ENCODE results near the gene CHCHD10.

The CHCHD10 gene

DNA sequence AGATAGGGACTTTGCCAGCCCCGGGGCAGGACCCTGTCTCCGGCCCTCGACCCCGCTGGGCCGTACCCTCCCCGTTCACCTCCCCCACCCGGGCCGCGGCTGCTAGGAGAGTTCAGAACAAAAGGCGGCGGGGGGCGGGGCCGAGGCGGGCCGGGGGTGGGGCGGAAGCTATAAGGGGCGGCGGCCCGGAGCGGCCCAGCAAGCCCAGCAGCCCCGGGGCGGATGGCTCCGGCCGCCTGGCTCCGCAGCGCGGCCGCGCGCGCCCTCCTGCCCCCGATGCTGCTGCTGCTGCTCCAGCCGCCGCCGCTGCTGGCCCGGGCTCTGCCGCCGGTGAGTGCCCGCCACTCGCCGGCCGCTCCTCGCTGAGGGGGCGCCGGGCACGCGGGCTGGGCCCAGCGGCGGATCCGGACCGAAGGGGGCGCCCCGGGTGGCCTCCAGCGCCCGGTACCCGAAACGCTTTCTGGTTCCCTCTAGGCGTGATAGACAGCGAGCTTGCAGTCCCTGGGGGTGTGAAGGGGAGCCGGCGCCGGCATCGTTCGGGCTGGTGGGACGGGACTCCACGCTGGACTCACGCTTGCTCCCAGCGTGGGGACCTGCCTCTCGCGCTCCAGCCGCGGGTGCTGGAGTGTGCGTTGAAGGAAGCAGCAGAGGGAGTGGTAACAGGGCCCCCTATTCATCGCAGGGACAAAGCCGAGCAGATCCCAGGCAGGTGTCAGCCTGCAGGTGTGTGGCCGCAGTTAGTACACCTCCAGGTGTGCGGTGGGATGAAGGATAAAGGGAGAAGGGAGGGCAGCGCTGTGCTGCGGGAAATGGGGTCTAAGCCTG, 5.1 kb upstream of the CHCHD10 start, which contains the start of gene MMP11:
Gene MMP11 (plus strand): TSS at position 201 of the 825 bp plus-strand sequence. CDS start 22 bp downstream, at position 223.
- no peak for DNase-seq (ENCODE audit: low read depth)

DNA sequence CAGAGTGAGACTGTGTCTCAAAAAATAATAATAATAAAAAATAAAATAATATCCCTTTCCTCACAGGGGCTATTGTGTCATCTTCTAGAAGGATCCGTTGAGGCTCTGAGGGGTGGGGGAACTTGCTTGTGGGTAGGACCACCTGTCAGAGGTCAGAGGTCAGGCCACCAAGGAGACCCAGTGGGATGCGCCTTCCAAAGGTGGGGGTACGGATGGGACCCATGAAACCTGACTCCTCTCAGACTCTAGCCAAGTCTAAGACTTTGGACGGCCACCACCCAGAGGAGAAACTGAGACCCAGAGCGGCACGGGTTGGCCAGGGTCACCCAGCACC, 4.5 kb upstream of the CHCHD10 start:
- DNase-seq (ENCODE audit: low read depth) = no peak

DNA sequence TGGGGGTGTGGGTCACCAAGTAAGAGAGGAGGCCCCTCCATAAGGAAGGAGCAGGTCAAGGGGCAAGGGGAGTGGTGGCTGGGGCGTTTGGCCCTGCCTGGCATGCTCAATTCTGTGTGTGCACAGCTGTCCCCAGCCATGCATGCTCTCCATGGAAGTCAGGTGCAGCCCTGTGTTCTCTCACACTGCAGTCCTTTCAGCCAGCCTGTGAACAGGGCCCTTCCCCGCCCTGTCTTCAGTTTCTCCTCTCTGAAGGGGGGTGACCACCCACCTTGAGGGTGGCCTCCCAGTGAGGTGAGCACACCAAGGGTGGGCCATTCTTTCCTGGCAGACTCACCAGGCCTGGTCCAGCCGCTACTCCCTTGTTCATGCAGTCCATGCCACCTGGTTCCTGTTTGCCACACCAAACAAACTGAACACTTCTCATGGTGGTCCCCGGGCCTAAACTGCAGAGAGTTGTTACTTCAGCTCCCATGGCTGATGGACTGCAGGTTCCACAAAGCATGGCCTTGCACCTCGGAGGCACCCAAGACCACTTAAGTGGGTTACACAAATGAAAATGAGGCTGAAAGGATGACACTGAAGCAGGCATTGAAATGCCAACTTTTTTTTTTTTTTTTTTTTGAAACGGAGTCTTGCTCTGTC, 1.7 kb upstream of the CHCHD10 start:
- DNase-seq (ENCODE audit: low read depth) = no peak

DNA sequence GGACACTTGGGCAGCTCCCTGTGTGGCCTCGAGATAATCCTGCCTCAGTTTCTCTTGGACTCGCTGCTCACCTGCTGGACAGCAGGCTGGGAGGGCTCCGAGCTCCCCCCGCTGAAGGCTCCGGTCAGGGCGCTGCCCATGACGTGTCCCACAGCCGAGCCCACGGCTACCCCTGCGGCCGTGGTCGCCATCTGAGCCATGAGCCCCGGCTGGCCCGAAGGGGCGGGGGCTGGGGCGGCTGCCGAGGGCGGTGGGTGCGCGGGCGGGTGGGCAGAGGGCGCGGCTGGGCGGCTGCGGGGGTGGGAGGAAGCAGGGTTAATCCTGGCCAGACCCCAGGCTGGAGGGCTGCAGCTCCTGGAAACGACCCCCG, 484 bp downstream of the CHCHD10 start:
- DNase-seq (ENCODE audit: low read depth) = no peak

DNA sequence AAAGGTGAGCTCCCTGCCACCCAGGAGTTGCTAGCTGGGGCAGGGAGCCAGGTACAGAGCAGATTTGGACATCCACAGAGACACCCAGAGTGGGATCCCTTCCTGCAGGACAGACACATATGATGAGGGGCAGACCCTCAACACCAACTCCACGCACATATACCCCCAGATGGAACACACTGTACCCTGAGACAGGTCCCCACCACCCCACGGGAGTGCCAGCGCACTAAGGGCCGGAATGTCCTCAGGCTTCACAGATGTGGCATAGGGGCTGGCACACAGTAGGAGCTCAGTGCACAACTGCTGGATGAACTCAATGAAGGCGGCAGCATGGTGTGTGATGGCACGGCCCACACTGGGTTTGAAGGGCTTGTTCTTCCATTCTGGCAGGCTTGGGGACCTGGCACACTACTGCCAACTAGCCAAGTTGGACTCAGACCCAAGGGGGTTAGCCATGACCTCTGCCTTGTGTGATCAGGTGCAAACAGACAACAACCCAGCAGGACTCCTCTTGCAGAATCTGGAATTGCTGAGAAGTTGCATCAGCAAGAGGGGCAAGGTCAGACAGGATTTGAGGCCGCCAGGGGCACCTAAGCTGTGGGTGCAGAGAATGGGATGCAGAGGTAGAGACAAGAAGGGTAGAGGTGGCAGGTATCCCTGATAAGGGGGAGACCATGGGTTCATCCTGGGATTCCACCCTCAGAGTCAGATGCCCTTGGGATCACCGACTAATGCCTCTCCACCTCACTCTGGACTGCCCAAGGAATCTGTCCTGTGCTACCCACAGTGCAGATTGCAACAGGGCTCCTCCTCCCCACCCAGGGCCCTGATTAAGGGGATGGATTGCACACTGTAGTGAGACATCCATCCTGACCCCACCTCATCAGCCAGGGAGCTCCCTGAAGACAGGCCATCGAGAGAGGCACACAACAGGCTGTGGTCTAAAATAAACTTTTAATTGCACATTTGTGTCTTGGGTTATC, 2.6 kb downstream of the CHCHD10 start:
- DNase-seq (ENCODE audit: low read depth) = no peak

DNA sequence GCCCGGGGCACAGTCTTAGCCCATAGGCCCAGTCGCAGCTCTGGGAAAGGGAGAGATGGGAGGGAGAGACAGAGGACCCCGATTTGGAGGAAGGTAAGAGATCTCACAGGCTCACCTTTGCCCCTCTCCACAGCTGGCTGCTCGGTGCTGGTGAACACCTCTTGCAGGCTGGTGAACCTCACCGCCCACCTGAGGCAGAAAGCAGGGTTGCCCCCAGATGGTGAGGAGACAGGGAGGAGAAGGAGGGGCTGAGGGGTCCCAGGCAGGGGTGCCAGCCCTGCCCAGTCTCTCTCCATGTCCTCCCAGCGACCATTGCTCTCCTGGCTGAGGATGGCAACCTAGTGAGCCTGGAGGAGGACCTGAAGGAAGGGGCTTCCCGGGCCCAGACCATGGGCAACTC, 3.8 kb downstream of the CHCHD10 start:
- DNase-seq (ENCODE audit: low read depth) = no peak

DNA sequence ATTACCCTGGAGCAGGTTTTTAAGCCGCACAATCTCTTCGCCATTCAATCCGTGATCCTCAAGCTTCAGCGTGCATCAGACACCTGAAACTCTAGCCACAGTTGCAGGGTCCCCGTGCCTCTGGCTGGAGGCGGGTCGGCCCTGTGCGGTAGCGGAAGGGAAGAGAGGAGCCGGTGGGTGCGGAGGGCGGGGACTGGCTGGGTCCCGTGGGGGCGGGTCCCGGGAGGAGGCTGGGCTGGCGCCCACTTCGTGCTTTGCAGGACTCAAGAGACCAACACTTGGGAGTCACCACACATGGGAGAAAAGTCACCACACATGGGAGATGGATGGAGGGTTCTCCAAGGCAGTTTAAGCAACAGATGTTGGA, 4.2 kb downstream of the CHCHD10 start:
- no peak for DNase-seq (ENCODE audit: low read depth)

DNA sequence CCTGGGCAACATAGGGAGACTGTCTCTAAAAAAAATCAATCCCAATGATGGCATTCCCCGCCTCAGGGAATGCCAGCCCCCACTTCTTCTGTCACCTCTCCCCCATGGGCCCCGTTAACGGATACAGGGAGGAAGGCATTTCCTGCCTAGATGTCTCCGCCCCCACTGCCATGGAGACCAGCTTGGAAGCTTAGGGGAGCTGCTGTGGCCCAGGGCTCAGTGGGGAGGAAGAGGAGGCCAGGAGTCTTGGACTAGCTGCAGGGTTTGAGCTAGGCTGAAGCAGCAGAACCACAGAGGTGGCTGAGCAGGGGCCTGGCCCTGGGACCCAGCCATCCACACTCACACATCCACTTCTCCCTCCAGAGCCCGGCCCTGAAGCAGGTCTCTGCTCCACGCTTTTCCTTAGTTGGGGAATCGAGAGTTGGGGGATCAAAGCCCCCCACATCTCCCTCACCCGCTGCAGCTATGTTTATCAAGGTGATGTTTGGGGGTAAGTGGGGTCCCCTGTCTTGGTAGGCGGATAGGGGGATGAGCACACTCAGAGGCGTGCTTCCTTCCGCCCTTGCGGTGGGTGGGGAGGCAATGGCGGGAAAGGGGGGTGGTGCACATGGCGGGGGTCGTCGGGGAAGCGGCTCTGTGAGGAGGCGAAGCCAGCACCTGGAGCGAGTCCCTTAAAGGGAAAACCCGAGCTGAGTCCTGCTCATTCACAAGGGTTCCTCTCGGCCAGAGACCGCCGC, 4.8 kb downstream of the CHCHD10 start, which contains the start of gene C22orf15:
Gene C22orf15 (plus strand): TSS at position 149 of the 737 bp plus-strand sequence. CDS start 317 bp downstream, at position 466.
- DNase-seq (ENCODE audit: low read depth) = no peak

DNA sequence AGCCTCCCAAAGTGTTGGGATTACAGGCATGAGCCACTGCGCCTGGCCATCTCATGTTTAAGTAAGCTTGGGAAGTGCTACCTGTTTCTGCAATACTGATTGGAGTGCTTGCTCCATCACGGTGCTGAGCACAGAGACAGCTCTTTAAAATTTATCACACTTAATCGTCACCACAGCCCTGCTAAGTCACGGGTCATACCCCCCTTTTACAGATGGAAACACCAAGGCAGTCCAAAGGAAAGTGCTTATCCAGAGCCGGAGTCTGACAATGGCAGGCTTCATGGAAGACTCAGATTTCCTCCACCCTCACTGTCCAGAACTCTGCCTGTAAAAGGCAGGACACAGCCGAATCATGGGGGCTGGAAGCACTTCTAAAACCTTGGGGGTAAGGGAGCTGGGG, 7.7 kb downstream of the CHCHD10 start:
- no peak for DNase-seq (ENCODE audit: low read depth)

DNA sequence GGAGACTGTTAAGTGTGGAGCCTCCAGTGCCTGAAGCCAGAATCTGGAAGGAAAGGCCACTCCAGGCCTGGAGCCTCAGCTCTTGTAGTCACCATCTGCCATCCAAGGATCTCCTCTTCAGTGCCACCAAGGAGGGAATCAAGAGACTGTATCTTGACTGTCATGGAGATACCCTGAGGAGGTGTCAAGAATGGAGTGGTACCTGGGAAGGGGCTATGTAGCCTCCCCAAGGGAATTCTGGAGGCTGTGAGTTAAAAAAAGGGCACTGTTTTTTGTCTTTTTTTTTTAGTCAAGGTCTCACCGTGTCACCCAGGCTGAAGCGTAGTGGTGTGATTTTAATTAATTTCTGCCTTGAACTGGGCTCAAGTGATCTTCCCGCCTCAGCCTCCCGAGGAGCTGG, 8.2 kb downstream of the CHCHD10 start:
- no peak for DNase-seq (ENCODE audit: low read depth)

DNA sequence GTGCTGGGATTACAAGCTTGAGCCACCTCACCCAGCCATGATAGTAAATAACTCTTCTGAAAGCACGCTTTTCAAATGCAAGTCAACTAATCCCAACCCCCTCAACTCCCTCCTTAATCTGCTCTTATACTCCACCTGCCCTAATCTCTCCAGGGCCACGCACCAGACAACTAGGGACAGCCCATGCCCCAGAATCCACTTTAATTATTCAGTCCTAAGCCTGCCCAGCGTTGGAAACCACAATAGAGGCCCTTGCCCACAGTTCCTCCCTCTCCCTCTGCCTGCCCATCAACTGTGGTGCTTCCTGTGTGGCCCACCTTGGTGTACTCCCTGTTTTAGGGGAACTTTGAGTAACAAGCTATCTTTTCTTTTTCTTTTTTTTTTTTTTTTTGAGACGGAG, 10.9 kb downstream of the CHCHD10 start:
- no peak for DNase-seq (ENCODE audit: low read depth)

DNA sequence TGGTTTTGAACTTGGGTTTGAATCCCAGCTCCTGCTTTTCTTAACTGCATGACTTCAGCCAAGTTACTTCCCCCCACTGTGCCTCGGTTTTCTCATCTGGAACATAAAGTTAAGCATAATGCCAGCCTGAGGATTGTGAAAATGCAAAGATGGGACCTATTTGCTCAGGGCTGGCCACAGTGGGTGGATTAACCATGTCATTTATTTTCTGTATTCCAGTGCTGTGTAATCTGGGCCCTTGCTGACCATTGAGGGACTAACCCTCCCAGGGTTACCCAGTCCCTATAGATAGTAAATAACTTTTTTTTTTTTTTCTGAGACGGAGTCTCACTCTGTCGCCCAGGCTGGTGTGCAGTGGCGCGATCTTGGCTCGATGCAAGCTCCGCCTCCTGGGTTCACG, 12.1 kb downstream of the CHCHD10 start:
- DNase-seq (ENCODE audit: low read depth) = no peak

DNA sequence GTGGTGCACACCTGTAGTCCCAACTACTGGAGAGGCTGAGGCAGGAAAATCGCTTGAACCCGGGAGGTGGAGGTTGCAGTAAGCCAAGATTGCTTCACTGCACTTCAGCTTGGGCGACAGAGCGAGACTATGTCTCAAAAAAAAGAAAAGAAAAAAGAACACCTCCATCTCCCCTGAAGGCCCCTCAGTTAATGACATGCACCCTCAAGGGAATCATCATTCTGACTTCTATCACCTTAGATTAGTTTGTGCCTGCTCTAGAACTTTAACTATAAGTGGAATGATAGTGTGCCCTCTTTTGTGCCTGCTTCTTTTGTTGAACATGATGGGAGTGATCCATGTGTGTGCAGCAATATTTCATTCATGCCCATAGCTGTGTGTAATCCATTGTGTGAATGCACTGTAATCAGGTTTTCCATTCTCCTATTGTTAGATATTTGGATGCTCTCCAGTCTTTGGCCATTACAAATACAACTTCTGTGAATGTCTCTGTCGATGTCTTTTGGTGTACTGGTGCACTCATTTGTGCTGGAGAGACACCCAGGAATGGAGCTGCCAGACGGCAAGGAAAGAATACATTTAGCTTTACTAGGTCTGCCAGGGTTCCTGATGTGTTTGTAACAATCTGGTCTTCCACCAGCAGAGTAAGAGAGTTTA, 12.7 kb downstream of the CHCHD10 start:
- no peak for DNase-seq (ENCODE audit: low read depth)

DNA sequence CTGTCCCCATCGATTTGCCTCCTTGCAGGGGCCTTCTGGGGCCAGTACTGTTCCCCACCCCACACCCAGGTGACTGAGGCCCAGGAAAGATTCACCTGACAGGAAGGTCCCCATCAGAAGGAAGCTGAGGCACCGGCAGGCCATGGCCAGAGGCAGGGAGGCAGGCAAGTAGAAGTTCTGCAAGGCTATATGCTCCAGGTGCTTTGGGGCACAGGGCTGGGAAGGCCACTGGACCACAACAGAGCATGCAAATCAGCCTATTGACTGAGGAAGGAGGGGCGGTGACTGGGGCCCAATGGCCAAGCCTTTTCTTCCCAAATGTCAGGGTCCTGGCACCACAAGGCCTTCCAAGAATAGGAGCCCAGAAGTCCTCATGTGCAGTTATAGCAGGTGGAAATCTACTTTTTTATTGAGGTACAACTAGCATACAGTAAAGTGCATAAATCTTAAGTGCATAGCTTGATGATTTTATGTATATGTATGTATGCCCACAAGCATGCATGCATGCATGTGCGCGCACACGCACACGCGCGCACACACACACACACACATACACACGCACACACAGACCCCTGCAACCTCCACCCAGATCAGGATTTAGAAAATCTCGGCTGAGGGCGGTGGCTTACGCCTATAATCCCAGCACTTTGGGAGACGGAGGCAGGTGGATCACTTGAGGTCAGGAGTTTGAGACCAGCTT, 13.4 kb downstream of the CHCHD10 start, which contains the start of gene VPREB3:
Gene VPREB3 (minus strand): TSS at position 206 of the 700 bp plus-strand sequence. CDS start 62 bp downstream, at position 144.
- no peak for DNase-seq (ENCODE audit: low read depth)

DNA sequence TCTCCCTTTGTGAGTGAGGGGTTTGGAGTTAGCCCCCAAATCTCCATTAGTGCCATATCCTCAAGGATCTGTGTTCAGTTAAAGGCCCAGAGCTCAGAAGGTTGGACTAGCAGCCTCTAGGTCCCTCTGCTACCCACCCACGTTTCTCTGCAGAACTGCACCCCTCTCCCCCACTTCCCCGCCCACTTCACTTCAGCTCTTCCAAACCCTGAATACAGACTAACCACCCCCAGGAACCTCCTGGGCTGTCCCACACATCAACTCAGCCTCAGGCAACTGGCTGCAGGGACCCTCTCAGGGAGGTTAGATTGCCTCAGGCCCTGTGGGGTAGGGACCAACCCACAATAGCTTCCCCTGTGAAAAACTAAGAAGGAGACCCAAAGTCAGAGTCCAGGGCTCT, 14.4 kb downstream of the CHCHD10 start:
- no peak for DNase-seq (ENCODE audit: low read depth)

DNA sequence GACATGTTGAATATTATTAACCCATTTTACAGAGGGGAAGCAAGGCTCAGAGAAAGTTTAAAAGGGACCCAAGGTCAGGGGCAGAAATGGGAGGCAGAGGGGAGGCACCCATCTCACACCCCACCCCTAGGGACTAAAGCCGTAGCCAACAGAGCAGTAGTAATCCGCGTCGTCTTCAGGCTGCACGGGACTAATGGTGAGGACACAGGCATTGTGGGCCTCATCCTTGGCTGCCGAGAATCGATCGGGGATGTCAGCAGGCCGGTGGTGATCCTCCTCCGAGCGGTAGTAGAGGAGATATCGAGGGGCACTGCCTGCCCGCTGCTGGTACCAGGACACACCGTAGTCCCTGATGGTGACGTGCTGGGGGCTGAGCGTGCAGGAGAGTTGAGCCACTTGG, 15.0 kb downstream of the CHCHD10 start:
- no peak for DNase-seq (ENCODE audit: low read depth)

DNA sequence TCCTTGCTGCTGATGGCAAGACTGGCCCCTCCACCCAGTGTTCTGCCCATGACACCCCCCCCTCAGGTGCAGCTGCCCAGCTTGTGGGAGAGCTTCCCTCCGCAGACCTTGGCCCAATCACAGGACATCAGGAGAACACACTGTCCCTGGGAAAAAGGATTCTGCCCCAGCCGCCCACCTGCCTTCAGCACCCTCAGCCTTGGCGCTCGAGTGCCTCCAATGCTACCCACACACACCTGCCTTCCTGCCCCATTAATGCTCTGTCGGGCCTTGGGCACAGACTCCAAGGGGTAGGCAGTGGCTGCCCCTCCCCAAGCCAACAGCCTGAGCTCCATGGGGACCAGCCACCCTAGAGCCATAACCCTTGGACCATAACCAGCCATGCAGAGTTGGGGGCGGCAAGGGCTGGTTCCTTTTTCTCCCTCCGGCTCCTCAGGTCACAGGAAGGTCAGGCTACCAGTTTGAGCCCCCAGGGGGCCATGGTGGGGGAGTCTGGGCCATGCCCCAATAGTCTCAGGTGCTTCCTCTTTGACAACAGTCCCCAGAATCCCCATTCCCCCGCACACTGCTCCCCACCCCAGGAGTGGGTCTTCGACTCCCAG, 15.6 kb downstream of the CHCHD10 start:
- no peak for DNase-seq (ENCODE audit: low read depth)

DNA sequence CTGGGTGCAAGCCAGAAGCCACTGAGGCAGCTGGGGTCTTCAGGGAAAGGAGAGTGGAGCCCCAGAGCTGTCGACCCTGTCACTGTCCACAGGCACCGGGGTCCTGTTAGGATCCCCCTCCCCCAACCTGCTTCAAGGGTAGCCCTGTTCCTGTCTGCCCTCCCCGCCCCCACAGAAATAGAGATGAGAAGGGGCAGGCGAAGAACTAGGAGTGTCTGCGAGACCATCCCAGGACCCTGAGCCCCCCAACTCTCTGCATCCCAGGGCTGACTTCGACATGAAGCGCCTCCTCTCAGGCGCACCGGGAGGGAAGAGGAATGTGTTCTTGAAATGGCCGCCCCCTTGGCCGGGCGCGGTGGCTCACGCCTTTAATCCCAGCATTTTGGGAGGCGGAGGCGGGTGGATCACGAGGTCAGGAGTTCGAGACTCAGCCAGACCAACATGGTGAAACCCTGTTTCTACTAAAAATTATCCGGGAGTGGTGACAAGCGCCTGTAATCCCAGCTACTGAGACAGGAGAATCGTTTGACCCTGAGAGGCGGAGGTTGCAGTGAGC, 16.3 kb downstream of the CHCHD10 start:
- DNase-seq (ENCODE audit: low read depth) = no peak

DNA sequence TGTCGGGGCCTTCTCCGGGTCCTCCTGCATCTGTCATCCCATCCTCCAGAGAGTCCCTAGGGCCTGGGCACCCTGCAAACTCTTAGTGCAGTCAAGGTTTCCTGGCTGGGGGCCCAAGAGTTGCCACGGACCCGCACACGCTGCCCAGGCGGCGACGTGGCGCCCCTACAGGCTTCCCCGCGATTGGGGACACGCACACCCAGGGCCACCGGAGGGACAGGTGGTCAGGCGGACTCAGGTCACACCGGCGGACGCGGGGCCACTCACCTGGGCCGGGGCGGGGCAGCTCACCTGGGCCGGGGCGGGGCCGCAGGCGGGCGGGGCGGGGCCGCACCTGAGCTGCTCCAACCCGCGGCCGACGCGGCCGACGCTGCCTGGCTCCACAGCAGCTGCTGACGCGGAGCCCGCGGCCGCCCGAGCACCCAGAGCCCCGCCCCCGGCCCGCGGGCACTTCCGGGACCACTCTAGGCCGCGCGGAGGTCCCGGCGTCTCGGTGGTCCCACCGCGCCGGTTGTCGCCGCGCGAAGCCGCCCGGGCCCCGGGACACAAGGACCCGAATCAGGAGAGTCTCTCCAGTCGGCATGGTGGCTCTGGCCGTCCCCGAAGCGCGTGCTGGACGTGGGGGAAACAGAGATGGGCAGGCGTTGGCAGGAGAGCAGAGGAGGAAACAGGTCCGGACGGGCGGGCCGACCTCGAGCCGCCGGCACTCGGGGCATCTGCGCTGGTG, 16.9 kb downstream of the CHCHD10 start, which contains the start of gene ZNF70:
Gene ZNF70 (minus strand): TSS at position 399 of the 727 bp plus-strand sequence. CDS start 5,972 bp downstream, outside the sequence.
- DNase-seq (ENCODE audit: low read depth) = no peak

All from non-pigmented ciliary epithelial cell (primary cell).